Activated CD8-positive, alpha-beta T cell treated with anti-CD3 and anti-CD28 coated beads, Interleukin-2, amount 10 ng/mL, durations not matched to agents 7 days and 5 days (primary cell): ENCODE data around the gene MBNL1. TPM values are rescaled to one million over a fixed set of nuclear protein-coding genes. Genes with fewer than 3 reads are reported as not detected.
A peak's percentile ranks its signal among the peaks of the same experiment; 100 is the strongest.

Source experiments
- ATAC-seq: fragments of 150-1000 bp; cut with Tn5 transposase; one replicate; pipeline ENCODE4 v1.10.0; 2021; ENCODE audit warnings: moderate library complexity
- CTCF ChIA-PET: fragments of 350-600 bp; sonication (Branson Sonifier 250); formaldehyde crosslinking; loops from one replicate; lab custom pipeline; 2021; ENCODE audit warnings: antibody characterized with exemption; lab: Charles Lee
- POLR2A ChIA-PET: fragments of 350-600 bp; sonication (Branson Sonifier 250); formaldehyde crosslinking; loops from one replicate; lab custom pipeline; 2021; ENCODE audit warnings: antibody characterized with exemption; lab: Charles Lee
- DNase-seq: peaks from one replicate; pipeline ENCODE4 v3.0.0-alpha.2; 2020
- H3K27ac Mint-ChIP-seq: one replicate; pipeline ENCODE4 v1.8.0; 2021; ENCODE audit warnings: mild to moderate bottlenecking, mixed read lengths
- H3K27me3 Mint-ChIP-seq: one replicate; pipeline ENCODE4 v1.8.0; 2021; ENCODE audit warnings: low read depth, mixed read lengths
- H3K36me3 Mint-ChIP-seq: one replicate; pipeline ENCODE4 v1.8.0; 2021; ENCODE audit warnings: low read depth, mixed read lengths
- H3K4me1 Mint-ChIP-seq: one replicate; pipeline ENCODE4 v1.8.0; 2021; ENCODE audit warnings: low read depth, mixed read lengths
- H3K4me3 Mint-ChIP-seq: one replicate; pipeline ENCODE4 v1.8.0; 2021; ENCODE audit warnings: mild to moderate bottlenecking, mixed read lengths
- H3K9me3 Mint-ChIP-seq: one replicate; pipeline ENCODE4 v1.8.0; 2022; ENCODE audit warnings: mixed read lengths; ENCODE audit not compliant: insufficient read depth
- total RNA-seq, 2 experiments: library from RNA; stranded (reverse); gene quantifications; one replicate each; pipeline ENCODE4 v1.2.3, GENCODE V29; 2021

The MBNL1 gene
- total RNA-seq, 2 experiments from 2014 or later = 469 to 504 TPM

- ATAC-seq (no peak), DNase-seq (no peak)
- H3K4me3 Mint-ChIP-seq = no peak overlapping the region
- CTCF ChIA-PET = interaction anchor here (1.0 to 1.2 kb wide), 2 partner anchors 49 to 1045 kb away, joined by 3 to 6 read pairs; no protein-coding TSS in a partner anchor
- peaks cover 72% of the 10 kb centered on the region for H3K4me1 Mint-ChIP-seq
- no peaks in the 10 kb centered on the region for H3K27me3 Mint-ChIP-seq
- POLR2A ChIA-PET = interaction anchor here (8.5 to 10.0 kb wide), 2 partner anchors 8 to 16 kb away, joined by 66 to 163 read pairs; partner anchors contain the start of gene MBNL1
- H3K9me3 Mint-ChIP-seq = peaks cover 12% of the 10 kb centered on the region
- peaks cover 52% of the 10 kb centered on the region for H3K36me3 Mint-ChIP-seq
- H3K27ac Mint-ChIP-seq = peak overlapping the region; percentile 44
These were observed 16.0 kb upstream of the MBNL1 start for GRCh38 chr3:152252755-152253154.

DNA sequence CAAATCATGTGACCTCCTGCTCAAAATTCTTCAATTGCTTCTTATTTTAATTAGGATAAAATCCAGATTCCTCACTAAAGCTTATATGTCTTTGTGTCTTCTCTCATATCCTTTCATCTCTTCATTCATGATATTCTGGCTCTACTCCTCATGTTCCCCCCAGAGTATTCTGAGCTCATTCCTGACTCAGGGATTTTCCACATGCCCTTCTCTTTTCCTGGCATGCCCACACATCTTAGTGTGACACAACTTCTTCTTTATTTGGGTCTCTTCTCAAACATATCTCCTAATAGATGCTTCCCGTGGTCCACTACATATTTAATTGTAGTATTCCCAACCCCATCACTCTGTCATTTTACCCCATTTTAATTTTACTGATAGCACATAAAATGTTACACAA is 15.2 kb upstream of the MBNL1 start:
- Mint-ChIP-seq H3K36me3 (peaks cover 53% of the 10 kb centered on the region), H3K4me1 (peaks cover 73% of the 10 kb centered on the region), H3K27ac (peak overlapping the region; percentile 44), H3K4me3 (no peak overlapping the region), H3K9me3 (peaks cover 12% of the 10 kb centered on the region), H3K27me3 (no peaks in the 10 kb centered on the region)
- ATAC-seq = no peak
- DNase-seq = no peak
- ChIA-PET POLR2A (interaction anchor here (1.2 to 10.0 kb wide), 3 partner anchors 9 to 21 kb away, joined by 3 to 163 read pairs (median 66); partner anchors contain the start of gene MBNL1), CTCF (interaction anchor here (1.0 to 4.8 kb wide), 4 partner anchors 9 to 1045 kb away, joined by 3 to 41 read pairs (median 5); no protein-coding TSS in a partner anchor)

GRCh38 chr3:152254041-152254440 is 14.7 kb upstream of the MBNL1 start:
- H3K4me3 Mint-ChIP-seq = peak overlapping the region; percentile 36
- H3K9me3 Mint-ChIP-seq = peaks cover 12% of the 10 kb centered on the region
- ChIA-PET POLR2A (interaction anchor here (1.2 to 10.0 kb wide), 5 partner anchors 9 to 70 kb away, joined by 3 to 163 read pairs (median 5); partner anchors contain the start of gene MBNL1), CTCF (interaction anchor here (1.3 to 4.8 kb wide), 3 partner anchors 9 to 182 kb away, joined by 4 to 41 read pairs (median 11); no protein-coding TSS in a partner anchor)
- peaks cover 79% of the 10 kb centered on the region for H3K4me1 Mint-ChIP-seq
- peak overlapping the region; percentile 73 for H3K27ac Mint-ChIP-seq
- DNase-seq (no peak), ATAC-seq (no peak)
- no peaks in the 10 kb centered on the region for H3K27me3 Mint-ChIP-seq
- H3K36me3 Mint-ChIP-seq = peaks cover 51% of the 10 kb centered on the region

DNA sequence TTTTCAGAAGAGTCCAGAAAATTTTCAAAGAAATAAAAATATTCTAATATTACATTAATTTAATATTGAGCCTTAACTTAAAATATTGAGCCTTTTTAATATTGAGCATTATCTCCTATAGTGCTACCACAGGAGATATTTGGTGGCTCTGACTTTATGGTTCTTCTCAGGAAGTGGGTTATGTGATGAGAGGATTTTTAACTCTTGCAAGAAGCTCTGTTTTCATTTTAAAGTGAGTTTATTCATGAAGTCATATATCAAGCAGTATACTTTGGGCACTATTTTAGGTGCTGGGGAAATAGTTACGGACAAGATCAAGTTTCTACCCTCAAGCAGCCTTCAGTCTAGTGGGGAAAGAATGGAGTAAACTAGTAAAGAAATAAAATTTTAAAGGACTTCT is 13.4 kb upstream of the MBNL1 start:
- H3K36me3 Mint-ChIP-seq = peaks cover 55% of the 10 kb centered on the region
- no peaks in the 10 kb centered on the region for H3K27me3 Mint-ChIP-seq
- ATAC-seq (no peak), DNase-seq (no peak)
- H3K9me3 Mint-ChIP-seq = peaks cover 12% of the 10 kb centered on the region
- ChIA-PET CTCF (interaction anchor here (0.8 to 4.8 kb wide), 7 partner anchors 8 to 183 kb away, joined by 3 to 41 read pairs (median 3); no protein-coding TSS in a partner anchor), POLR2A (interaction anchor here (1.1 to 10.0 kb wide), 5 partner anchors 11 to 72 kb away, joined by 3 to 163 read pairs (median 5); partner anchors contain the start of gene MBNL1)
- H3K4me1 Mint-ChIP-seq = peaks cover 88% of the 10 kb centered on the region
- H3K4me3 Mint-ChIP-seq = peak overlapping the region; percentile 61
- H3K27ac Mint-ChIP-seq = peak overlapping the region; percentile 78

DNA sequence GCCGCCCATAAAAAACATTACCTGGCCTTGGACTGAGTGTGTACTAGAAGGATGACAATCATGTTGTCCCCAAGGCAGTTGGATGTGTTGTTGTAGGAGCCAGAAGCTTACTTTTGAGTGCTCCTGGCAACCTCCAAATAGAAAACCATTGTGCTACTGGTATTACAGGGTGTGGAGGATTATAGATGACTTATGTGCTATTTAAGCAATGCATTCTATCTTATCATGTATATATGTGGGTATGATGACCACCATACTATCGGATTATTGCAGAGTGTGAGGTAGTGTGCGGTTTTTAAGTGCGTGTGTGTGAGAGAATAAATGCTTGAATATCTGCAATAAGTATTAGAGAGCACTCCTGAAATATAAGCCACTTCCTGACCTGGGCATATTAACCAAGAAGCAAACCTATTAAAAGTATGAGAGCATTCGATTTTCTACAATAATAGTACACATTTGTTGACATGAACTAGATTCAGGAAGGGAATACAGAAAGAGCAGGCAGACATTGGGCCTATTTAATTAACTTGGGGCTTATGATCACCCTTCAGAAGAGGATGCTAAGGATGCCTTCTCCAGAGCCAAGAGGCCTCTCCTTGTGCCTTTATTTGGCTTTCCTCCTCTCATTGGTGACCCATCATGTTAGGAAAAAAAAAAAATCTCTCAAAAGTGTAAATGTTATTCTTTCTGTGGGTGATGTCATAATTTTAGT is 11.7 kb upstream of the MBNL1 start:
- no peak for DNase-seq
- ChIA-PET POLR2A (interaction anchor here (0.7 to 10.0 kb wide), 7 partner anchors 12 to 57 kb away, joined by 3 to 163 read pairs (median 11); partner anchors contain the start of gene MBNL1), CTCF (interaction anchor here (0.7 to 4.8 kb wide), 8 partner anchors 9 to 73 kb away, joined by 3 to 41 read pairs (median 4); no protein-coding TSS in a partner anchor)
- no peaks in the 10 kb centered on the region for H3K27me3 Mint-ChIP-seq
- H3K4me3 Mint-ChIP-seq = peak overlapping the region; percentile 64
- H3K9me3 Mint-ChIP-seq = peaks cover 6% of the 10 kb centered on the region
- H3K27ac Mint-ChIP-seq = peak overlapping the region; percentile 90
- ATAC-seq = peak; percentile 31
- peaks cover 54% of the 10 kb centered on the region for H3K36me3 Mint-ChIP-seq
- H3K4me1 Mint-ChIP-seq = peaks cover 89% of the 10 kb centered on the region

DNA sequence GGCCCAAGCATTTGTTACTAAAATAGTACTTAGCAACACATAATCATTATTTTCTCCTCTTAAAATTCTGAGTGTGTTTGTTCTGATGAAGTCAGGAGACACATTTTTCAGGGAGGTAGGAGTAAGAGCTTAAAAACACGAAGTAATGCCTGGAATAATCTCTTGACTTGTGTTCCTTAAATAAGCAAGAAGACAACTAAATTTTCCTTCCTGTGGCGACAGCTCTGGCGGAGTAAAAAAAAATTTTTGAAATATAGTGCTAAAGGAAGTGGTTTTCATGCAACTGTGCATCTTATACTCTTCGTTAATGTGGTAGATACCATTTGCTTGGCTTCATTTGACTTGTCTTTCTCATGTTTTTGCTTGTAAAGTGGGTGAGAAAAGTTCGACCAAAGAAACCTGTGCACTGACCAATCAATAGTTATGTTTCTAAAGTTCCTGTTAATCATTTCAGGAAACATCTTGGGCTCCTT is 11.1 kb upstream of the MBNL1 start:
- Mint-ChIP-seq H3K4me1 (peaks cover 86% of the 10 kb centered on the region), H3K4me3 (peak overlapping the region; percentile 64), H3K27me3 (no peaks in the 10 kb centered on the region), H3K27ac (peak overlapping the region; percentile 90), H3K9me3 (peaks cover 6% of the 10 kb centered on the region), H3K36me3 (peaks cover 52% of the 10 kb centered on the region)
- ChIA-PET POLR2A (interaction anchor here (0.7 to 10.0 kb wide), 7 partner anchors 11 to 59 kb away, joined by 4 to 163 read pairs (median 11); partner anchors contain the start of gene MBNL1), CTCF (interaction anchor here (0.7 to 4.8 kb wide), 7 partner anchors 9 to 74 kb away, joined by 3 to 41 read pairs (median 6); no protein-coding TSS in a partner anchor)
- DNase-seq (no peak), ATAC-seq (peak; percentile 34)

- Mint-ChIP-seq H3K27me3 (no peaks in the 10 kb centered on the region), H3K27ac (peak overlapping the region; percentile 93), H3K4me3 (peak overlapping the region; percentile 71), H3K4me1 (peaks cover 81% of the 10 kb centered on the region), H3K36me3 (peaks cover 49% of the 10 kb centered on the region), H3K9me3 (peaks cover 2% of the 10 kb centered on the region)
- CTCF ChIA-PET = interaction anchor here (0.8 to 4.8 kb wide), 12 partner anchors 9 to 979 kb away, joined by 3 to 41 read pairs (median 6); partner anchors contain the start of gene MBNL1
- DNase-seq (peak; percentile 76), ATAC-seq (peak; percentile 74)
- POLR2A ChIA-PET = interaction anchor here (0.6 to 10.0 kb wide), 8 partner anchors 10 to 1420 kb away, joined by 3 to 163 read pairs (median 8); partner anchors contain the start of gene MBNL1
These were observed 10.0 kb upstream of the MBNL1 start for GRCh38 chr3:152258448-152259393.

GRCh38 chr3:152259468-152259867 is 9.3 kb upstream of the MBNL1 start:
- ChIA-PET POLR2A (interaction anchor here (1.5 to 10.0 kb wide), 5 partner anchors 9 to 55 kb away, joined by 3 to 163 read pairs (median 15); partner anchors contain the start of gene MBNL1), CTCF (interaction anchor here (0.8 to 3.5 kb wide), 9 partner anchors 9 to 980 kb away, joined by 3 to 14 read pairs (median 4); partner anchors contain the start of gene MBNL1)
- Mint-ChIP-seq H3K27me3 (no peaks in the 10 kb centered on the region), H3K9me3 (no peaks in the 10 kb centered on the region), H3K36me3 (peaks cover 48% of the 10 kb centered on the region), H3K27ac (peak overlapping the region; percentile 83), H3K4me1 (peaks cover 81% of the 10 kb centered on the region), H3K4me3 (peak overlapping the region; percentile 61)
- DNase-seq (no peak), ATAC-seq (no peak)

- Mint-ChIP-seq H3K4me1 (peaks cover 77% of the 10 kb centered on the region), H3K36me3 (peaks cover 49% of the 10 kb centered on the region), H3K9me3 (no peaks in the 10 kb centered on the region), H3K27me3 (no peaks in the 10 kb centered on the region), H3K27ac (peak overlapping the region; percentile 63), H3K4me3 (peak overlapping the region; percentile 10)
- ATAC-seq (no peak), DNase-seq (no peak)
- POLR2A ChIA-PET = interaction anchor here (1.2 to 10.0 kb wide), 5 partner anchors 9 to 992 kb away, joined by 6 to 163 read pairs (median 15); partner anchors contain the start of gene MBNL1
- CTCF ChIA-PET = interaction anchor here (1.2 to 3.5 kb wide), 3 partner anchors 8 to 76 kb away, joined by 4 to 14 read pairs (median 12); partner anchors contain the start of gene MBNL1
These were observed 8.7 kb upstream of the MBNL1 start for GRCh38 chr3:152260026-152260425.

DNA sequence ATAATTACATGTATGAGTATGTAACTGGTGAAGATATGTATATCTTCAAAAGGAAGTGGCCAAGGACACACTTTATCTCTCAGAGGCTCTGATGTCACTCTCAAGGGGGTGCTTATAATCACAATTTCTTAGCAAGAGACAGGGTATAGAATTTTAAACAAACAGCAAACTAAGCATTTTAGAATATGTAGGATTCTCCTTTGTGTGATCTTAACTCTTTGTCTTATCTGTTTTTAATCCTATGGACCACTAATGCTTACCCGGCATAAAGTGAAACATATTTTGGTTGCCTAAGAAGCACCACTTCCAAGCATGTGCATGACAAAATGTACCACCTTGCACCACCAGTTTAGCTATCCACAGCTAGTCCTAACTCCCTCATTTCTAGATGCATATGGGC is 8.2 kb upstream of the MBNL1 start:
- H3K27me3 Mint-ChIP-seq = no peaks in the 10 kb centered on the region
- peak overlapping the region; percentile 54 for H3K27ac Mint-ChIP-seq
- H3K9me3 Mint-ChIP-seq = no peaks in the 10 kb centered on the region
- CTCF ChIA-PET = interaction anchor here (3.5 kb wide), 1 partner anchor 77 kb away, joined by 12 read pairs; no protein-coding TSS in a partner anchor
- POLR2A ChIA-PET = interaction anchor here (1.2 to 10.0 kb wide), 4 partner anchors 8 to 992 kb away, joined by 6 to 163 read pairs (median 36); partner anchors contain the start of gene MBNL1
- peaks cover 46% of the 10 kb centered on the region for H3K36me3 Mint-ChIP-seq
- peak overlapping the region; percentile 29 for H3K4me3 Mint-ChIP-seq
- DNase-seq (no peak), ATAC-seq (no peak)
- H3K4me1 Mint-ChIP-seq = peaks cover 79% of the 10 kb centered on the region
